ENCODE measurements around the gene ABTB1.

ABTB1 gene

DNA sequence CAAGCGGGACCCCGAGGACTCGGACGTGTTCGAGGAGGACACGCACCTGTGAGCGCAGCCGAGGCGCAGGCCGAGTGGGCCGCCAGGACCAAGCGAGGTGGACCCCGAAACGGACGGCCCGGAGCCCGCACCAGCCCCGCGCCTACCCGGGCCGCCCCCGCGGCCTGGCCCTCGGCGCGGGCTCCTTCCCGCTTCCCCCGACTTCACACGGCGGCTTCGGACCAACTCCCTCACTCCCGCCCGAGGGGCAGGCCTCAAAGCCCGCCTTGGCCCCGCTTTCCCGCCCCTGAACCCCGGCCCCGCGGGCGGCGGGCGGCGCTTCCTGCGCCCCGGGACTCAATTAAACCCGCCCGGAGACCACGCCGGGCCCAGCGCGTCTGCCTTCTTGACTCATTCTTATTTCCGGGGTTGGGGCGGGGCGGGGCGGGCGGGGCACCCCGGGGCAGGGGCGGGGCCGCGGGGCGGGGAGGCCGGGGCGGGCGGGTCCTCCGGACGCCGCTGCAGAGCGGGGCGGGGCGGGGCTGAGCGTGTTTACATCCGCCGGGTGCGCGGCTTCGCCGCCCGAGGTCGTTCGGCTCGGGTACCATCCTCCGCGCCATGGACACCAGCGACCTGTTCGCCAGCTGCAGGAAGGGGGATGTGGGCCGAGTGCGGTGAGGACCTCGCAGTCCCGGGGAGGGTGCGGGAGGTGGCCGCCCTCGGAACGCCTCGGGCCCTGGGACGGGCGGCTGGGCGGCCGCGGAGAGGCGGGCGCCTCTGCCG, at the start of gene ABTB1:
ABTB1 (plus strand) TSS at position 524 of the 762 bp plus-strand sequence; CDS start at position 598, 74 bp downstream.
- no peak for FAIRE-seq

DNA sequence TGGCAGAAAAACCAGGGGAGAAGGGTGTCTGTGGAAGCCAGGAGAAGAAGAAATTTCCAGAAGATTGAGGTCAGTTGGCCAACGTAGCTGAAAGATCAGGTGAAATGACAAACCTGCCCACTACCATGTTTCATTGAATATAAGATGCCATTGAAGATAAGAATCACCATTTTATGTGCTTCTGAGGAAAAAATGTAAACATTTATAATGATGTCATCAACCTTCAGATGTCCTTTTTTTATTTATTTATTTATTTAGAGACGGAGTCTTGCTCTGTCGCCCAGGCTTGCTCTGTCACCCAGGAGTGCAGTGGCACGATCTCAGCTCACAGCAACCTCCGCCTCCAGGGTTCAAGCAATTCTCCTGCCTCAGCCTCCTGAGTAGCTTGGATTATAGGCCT, 48.7 kb upstream of the ABTB1 start:
- no peak for FAIRE-seq

GRCh38 chr3:127625821-127626220, 46.9 kb upstream of the ABTB1 start:
- no peak for FAIRE-seq

GRCh38 chr3:127628426-127628787, 44.3 kb upstream of the ABTB1 start:
- FAIRE-seq = no peak

DNA sequence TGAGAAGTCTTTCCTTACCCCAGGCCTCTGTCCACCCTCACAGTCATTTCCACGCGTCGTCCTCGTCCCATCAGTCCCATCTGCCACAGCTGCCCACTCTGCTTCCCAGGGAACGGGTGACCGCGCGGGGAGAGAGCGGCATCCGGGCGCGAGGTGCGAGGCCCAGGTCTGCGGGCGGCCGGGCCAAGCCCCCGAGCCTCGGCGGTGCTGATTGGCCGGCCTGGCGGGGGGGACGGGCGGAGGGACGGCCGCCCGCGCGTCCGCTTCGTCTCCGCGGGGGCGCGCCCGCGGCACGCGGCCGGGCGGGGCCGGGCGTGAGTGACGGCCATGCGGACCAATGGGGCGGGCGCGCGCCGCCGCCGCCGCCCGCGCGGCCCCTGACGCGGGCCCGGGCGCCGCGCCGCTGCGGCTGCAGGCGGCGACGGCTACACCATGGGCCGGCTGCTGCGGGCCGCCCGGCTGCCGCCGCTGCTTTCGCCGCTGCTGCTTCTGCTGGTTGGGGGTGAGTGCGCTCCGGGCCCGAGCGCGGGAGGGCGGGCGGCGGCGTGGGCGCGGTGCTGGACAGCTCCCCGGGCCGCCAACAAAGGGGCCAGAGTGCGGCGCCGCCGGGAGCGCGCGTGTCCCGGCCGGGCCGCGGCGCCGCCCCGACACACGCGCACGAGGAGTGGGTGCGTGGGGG, 43.8 kb upstream of the ABTB1 start, which contains the start of gene PODXL2:
PODXL2 (plus strand) TSS at position 398 of the 679 bp plus-strand sequence; CDS start at position 433, 35 bp downstream.
- no peak for FAIRE-seq

DNA sequence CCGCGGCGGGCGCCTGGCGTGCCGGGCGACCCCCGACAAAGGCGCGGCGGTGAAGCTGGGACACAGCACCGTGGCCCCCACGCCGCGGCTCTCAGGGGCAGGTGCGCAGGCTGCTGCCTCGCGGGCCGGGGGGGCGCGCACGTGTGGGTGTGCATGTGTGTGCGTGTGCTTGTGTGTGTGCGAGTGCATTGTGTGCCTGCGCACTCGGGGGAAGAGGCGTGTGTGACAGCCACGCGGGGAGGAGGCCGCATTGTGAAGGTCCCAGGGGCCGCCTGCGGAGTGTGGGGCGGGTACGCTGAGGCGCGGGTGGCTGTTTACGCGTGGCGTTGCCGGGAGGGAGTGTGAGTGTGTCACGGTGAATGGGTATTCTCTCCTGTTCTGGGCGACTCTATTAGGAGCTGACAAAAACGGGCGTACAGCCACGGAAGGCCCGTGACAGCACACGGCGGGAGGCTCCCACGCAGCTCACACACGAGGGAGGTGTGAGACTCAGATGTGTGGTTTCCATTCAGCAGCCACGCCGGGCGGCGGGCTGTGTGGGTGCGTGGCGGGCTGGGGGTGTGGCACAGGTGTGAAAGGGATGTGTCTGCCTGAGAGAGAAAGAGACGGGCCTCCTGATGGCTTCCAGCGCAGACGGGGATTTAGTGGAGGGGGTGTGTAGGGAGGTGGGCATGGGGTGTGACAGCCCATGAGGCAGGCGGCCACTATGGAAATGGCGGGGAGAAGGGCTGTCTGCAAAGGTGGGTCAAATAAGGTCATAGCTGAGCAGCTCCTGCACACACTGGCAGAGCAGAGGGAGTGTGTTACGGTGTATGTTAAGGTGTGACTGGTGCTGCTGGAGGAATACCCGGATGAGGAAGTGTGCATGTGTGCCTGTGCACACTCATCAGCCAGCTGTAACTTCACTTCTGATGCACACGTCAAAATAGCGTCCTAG, 43.0 kb upstream of the ABTB1 start:
- FAIRE-seq = no peak

- no peak for FAIRE-seq
These were observed 41.7 kb upstream of the ABTB1 start for GRCh38 chr3:127630811-127631714.

DNA sequence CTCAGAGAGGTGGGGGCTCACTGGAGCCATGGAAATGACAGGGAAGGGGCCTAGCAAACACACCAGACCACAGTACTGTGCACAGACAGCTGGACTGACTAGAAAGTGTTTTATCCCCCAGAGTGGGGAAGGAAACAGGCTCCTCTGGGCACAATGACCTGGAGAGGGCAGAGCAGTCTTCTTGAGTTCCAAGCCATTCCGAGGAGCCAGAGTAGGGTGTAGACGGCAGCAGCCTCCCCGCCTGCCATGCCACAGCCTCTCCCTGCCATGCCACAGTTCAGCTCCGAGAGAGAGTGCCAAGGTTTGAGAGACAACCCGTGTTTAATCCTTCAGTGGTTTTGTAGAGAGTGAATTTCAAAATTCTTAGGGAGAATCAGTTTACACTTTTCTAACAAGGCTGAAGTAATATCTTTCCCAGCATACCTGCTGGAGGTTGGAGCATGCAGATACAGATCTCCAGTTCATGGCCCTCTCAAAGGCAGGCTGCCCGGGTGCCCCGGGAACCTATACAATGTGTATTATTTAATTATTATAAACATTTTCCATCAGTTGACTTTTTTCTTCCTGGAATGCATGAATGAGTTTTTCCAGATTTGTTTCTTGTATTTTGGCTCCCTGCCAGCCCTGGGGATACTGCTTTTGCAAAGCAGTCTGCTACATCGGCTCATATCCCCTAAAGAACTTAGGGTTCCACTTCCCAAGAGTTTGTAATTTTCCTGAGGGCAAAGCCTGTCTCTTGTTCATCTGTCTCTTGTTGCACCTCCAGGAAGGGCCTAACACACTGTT, 40.5 kb upstream of the ABTB1 start:
- FAIRE-seq = no peak

DNA sequence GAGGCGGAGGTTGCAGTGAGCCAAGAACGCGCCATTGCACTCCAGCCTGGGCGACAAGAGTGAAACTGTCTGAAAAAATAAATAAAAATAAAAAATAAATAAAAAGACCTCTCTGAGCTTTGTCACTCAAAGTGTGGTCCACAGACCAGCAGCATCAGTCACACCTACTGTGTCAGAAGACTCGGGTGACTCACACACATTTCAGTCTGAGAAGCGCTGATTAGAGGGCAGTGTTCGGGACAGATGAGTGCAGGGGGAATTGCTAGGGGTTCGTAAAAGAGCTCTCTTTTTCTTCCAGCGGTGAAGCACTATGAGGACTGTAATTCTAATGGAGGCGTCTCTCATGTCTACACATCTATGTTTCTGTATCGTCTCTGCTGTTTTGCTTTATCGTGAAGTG, 38.1 kb upstream of the ABTB1 start:
- no peak for FAIRE-seq

- no peak for FAIRE-seq
These were observed 35.2 kb upstream of the ABTB1 start for GRCh38 chr3:127637546-127637945.

DNA sequence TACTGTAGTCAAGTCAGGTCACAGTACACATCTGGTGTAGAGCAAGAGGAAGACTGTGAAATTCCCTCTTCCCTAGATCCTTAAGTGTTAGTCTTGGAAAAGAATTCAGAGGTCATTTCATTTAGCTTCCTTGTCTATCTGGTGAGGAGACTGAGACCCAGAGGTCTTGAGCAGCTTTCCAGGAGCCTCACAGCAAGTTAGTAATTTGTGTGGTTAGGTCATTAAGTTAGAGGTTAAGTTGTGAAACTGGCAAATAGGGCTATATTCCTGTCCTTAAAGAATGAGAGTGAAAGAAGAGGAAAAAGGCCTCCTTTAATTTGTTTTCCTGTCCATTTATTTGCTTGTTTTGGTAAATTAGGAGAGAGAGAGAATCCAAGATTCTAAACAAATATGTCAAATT, 34.8 kb upstream of the ABTB1 start:
- no peak for FAIRE-seq

DNA sequence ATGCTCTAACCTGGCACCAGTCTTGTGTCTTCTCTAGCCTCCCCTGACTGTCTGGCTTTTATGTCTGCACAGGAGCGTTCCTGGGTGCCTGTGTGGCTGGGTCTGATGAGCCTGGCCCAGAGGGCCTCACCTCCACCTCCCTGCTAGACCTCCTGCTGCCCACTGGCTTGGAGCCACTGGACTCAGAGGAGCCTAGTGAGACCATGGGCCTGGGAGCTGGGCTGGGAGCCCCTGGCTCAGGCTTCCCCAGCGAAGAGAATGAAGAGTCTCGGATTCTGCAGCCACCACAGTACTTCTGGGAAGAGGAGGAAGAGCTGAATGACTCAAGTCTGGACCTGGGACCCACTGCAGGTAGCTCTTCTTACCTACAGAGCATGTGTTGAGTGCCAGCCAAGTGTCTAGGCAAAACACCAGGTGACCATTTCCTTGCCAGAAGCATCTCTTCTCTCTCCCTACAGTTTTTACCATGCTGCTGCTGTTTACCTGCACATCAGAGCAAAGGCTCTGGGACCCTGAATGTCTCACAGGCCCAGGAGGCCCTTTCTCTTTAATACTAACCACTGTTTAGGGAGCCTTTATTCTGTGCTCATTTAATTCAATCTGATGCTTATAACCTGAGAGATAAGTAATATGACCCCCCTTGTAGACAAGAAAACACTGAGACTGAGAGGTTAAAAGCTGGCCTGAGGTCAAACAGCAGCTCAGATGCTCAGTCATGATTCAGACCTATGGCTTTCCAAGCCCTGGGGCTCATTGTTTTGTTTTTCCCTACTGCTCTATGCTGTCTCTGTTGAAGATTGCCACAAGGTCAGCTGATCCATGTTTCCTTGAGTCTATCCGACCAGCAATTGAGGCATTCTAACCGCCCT, 33.3 kb upstream of the ABTB1 start:
- FAIRE-seq = no peak

DNA sequence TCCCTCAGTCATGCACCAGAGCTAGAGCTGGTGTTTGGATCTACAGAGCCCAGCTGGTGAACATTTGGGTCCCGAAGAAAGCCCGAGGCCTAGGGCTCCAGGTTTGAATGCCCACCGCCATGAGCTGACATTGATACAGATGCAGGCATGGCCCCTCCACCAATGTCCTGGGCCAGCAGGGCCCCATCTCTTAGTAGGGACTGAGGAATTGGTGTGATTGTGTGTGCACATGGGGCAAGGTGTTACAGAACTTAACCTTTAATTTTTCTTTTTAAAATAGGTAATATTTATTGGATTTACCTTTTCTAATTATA, 32.8 kb upstream of the ABTB1 start:
- FAIRE-seq = no peak

DNA sequence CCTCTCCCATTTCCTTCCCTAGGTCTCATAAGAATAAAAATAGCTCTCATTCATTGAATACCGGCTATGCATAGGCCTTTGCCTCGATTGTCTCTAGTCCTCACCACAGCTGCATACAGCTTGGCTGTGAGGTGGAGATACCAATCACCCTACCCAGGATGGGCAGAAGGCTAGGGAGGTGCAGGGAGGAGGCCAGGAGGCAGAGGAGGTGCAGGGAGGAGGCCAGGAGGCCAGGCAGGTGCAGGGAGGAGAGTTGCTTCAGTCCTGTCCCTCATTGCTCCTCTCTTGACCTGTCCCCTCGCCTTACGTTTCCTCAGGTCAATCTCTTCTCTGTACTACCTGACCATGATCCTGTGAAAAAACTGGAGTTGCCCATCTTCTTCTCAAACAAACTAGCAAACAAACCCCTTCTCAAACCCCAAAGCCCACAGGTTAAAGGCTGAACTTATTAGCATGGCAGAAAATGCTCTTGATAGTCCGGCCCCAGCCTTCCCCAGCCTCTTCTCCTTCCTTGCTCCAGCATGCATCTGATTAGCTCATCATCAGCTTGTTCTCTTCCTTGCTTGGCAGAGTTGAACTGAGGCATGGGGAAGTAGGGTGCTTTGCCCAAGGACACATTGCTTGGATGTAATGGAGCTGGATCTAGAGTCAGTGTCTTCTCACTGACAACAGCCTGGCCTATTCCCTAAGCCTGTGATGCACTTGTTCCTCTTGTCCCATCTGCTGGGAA, 27.9 kb upstream of the ABTB1 start:
- FAIRE-seq = no peak

- FAIRE-seq = no peak
These were observed 27.3 kb upstream of the ABTB1 start for GRCh38 chr3:127645371-127646015.

DNA sequence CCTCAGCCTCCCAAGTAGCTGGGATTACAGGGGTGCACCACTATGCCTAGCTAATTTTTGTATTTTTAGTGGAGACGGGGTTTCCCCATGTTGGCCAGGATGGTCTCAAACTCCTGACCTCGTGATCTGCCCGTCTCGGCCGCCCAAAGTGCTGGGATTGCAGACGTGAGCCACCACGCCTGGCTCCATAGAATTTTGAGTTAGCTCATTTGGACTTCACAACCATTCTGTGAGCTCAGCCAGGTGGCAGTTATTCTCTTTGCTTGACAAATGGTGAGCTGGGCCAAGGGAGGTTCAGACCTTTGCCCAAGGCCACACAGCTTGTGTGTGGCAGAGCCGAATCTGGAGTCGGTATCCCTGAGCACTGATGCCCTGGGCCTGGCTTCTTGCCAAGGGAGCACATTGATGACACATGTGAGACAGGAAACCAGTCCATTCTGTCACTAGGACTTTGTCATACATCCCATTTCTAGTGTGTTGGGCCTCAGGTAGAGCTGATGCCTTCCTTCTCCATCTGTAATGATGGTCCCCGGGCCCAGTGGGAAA, 26.2 kb upstream of the ABTB1 start:
- FAIRE-seq = no peak

GRCh38 chr3:127647166-127647844, 25.4 kb upstream of the ABTB1 start:
- FAIRE-seq = no peak

GRCh38 chr3:127647845-127648204, 24.9 kb upstream of the ABTB1 start:
- no peak for FAIRE-seq
